ENCODE measurements around the gene SSBP4. TPM values are rescaled to one million over a fixed set of nuclear protein-coding genes. Genes with fewer than 3 reads are reported as not detected.

Gene SSBP4
- total and polyA plus RNA-seq, 2 donors (not counting 1 experiment from before 2014, with no cell fraction given), result 37.0 to 64.2 TPM

- ChIA-PET POLR2A (no interaction called here), CTCF (interaction anchor here (1.0 kb wide), 1 partner anchor 19 kb away, joined by 3 read pairs; the partner anchor contains the start of gene SSBP4)
- H3K27me3 ChIP-seq (replicated peaks in 1 of 4; ENCODE audit: control extremely low read depth in 1 of 4, control insufficient read depth in 3 of 4, insufficient read depth in 4 of 4, low read length in 3 of 4), result no peaks in the 10 kb centered on the region
- H3K4me3 ChIP-seq (ENCODE audit: control extremely low read depth in 1 of 5, extremely low read depth in 1 of 5, insufficient read depth in 1 of 5, low read depth in 2 of 5, low read length in 4 of 5), result peak within 1 kb of the TSS in 4 of 5 experiments; percentile 59 to 66 (median 62)
- H3K4me1 ChIP-seq (ENCODE audit: control insufficient read depth in 2 of 2, insufficient read depth in 2 of 2, low read length in 2 of 2), result peaks cover 24 to 45% of the 10 kb centered on the region in 2 donors
- peaks cover 36% of the 10 kb centered on the region for H3K4me1 Mint-ChIP-seq
- H2AFZ ChIP-seq (ENCODE audit: insufficient read depth, low read depth, low read length, poor library complexity, severe bottlenecking), result peak within 1 kb of the TSS; percentile 68
- no peaks in the 10 kb centered on the region for H3K9me3 Mint-ChIP-seq (ENCODE audit: insufficient read depth)
- H3K36me3 ChIP-seq (replicated peaks in 1 of 2; ENCODE audit: control extremely low read depth in 1 of 2, control insufficient read depth in 1 of 2, extremely low read depth in 1 of 2, insufficient read depth in 2 of 2, low read length in 1 of 2), result no peaks in the 10 kb centered on the region
- peak within 1 kb of the TSS; percentile 84 for H3K4me3 Mint-ChIP-seq
- intact Hi-C loops (cut with micrococcal nuclease), result loop anchor here (1.0 kb wide), 1 partner anchor 8 kb away; no protein-coding TSS in a partner anchor
- DNase-seq (peak; percentile 73), ATAC-seq (ENCODE audit: low read depth) (peak; percentile 23)
- H4K20me1 ChIP-seq (ENCODE audit: control insufficient read depth, insufficient read depth, low read length, poor library complexity, severe bottlenecking), result peaks cover 28% of the 10 kb centered on the region
- WGBS (ENCODE audit: insufficient coverage), result under 1% methylated on average over 86 of the region's 99 CpGs
- peak within 1 kb of the TSS; percentile 90 for H3K4me2 ChIP-seq (replicated peaks; ENCODE audit: low read depth, low read length, poor library complexity, severe bottlenecking)
- no peaks in the 10 kb centered on the region for H3K27me3 Mint-ChIP-seq
- peak within 1 kb of the TSS; percentile 78 for H3K27ac Mint-ChIP-seq
- H3K9me3 ChIP-seq (ENCODE audit: control extremely low read depth in 1 of 3, control insufficient read depth in 2 of 3, insufficient read depth in 1 of 3, low read length in 2 of 3), result no peaks in the 10 kb centered on the region
- H3K9ac ChIP-seq (ENCODE audit: low read length), result peak within 1 kb of the TSS; percentile 59
- no peaks in the 10 kb centered on the region for H3K79me2 ChIP-seq (ENCODE audit: control insufficient read depth, insufficient read depth, low read length)
- TF ChIP-seq EZH2 (IDR thresholded peaks at IDR 0.05; ENCODE audit: borderline replicate concordance, insufficient read depth, low read depth, low read length, poor library complexity, severe bottlenecking) (no peak), CTCF (IDR thresholded peaks at IDR 0.05) (no peak)
- H3K27ac ChIP-seq (ENCODE audit: low read length in 2 of 2), result peak within 1 kb of the TSS in 1 of 2 donors; percentile 41
These were observed 18.5 kb downstream of the SSBP4 start, which contains the start of gene ISYNA1 for GRCh38 chr19:18437491-18438330. ISYNA1 (minus strand) TSS chr19:18438133; CDS start chr19:18437979, 154 bp downstream.
